HG03460 (cell line): Measurements from ENCODE around the gene LTC4S.

Experiments
- ATAC-seq: cut with Tn5 transposase; IDR thresholded peaks from one replicate; pipeline ENCODE4 v1.9.1; 2021; ENCODE audit not compliant: unreplicated experiment

The LTC4S gene

GRCh38 chr5:179841621-179842020 is 47.8 kb downstream of the LTC4S start:
- ATAC-seq, result no peak
